CD4-positive, alpha-beta memory T cell (primary cell): Measurements from ENCODE around the gene C4A. TPM values are rescaled to one million over a fixed set of nuclear protein-coding genes. Genes with fewer than 3 reads are reported as not detected.
A peak's percentile ranks its signal among the peaks of the same experiment; 100 is the strongest.
"Not testable (repeated sequence)": the region's sequence is repeated elsewhere in the genome, so short reads cannot be mapped to it uniquely, and the experiment has no call there.

Experiments used
- CTCF ChIA-PET: fragments of 350-600 bp; sonication (Branson Sonifier 250); formaldehyde crosslinking; loops from one replicate; lab custom pipeline; 2021; ENCODE audit warnings: inconsistent platforms; ENCODE audit not compliant: partially characterized antibody; lab: Charles Lee
- POLR2A ChIA-PET: fragments of 350-600 bp; sonication (Branson Sonifier 250); formaldehyde crosslinking; loops from one replicate; lab custom pipeline; 2021; ENCODE audit not compliant: partially characterized antibody; lab: Charles Lee
- DNase-seq, 5 donors: peaks; one replicate each; pipeline versions ENCODE4 v3.0.0 to v3.0.0-alpha.2; 2020 to 2022; ENCODE audit warnings: mixed read lengths in 1 of 5
- H3K27ac ChIP-seq: one replicate; pipeline ENCODE4 v1.7.0; 2013; ENCODE audit warnings: low read depth, low read length
- H3K27me3 ChIP-seq: 2 replicates; pipeline ENCODE4 v1.7.0; 2013; ENCODE audit warnings: mild to moderate bottlenecking, low read length, moderate library complexity; ENCODE audit not compliant: insufficient read depth
- H3K36me3 ChIP-seq: 2 replicates; pipeline ENCODE4 v1.7.0; 2013; ENCODE audit warnings: mild to moderate bottlenecking, low read length, moderate library complexity; ENCODE audit not compliant: insufficient read depth
- H3K4me1 ChIP-seq: 2 replicates; pipeline ENCODE4 v1.7.0; 2013; ENCODE audit warnings: mild to moderate bottlenecking, low read length, moderate library complexity; ENCODE audit not compliant: insufficient read depth
- H3K4me3 ChIP-seq, 2 donors: one replicate each; pipeline ENCODE4 v1.7.0; 2013; ENCODE audit warnings: low read length in 2 of 2, mild to moderate bottlenecking in 1 of 2
- H3K9me3 ChIP-seq, 2 donors: one replicate each; pipeline ENCODE4 v1.7.0; 2013; ENCODE audit warnings: low read length in 2 of 2, control low read depth in 1 of 2; ENCODE audit not compliant: control insufficient read depth in 1 of 2
- H3K27ac Mint-ChIP-seq, 7 donors: one replicate each; pipeline ENCODE4 v1.8.0; 2020 to 2021; ENCODE audit warnings: mixed read lengths in 7 of 7, mild to moderate bottlenecking in 6 of 7, inconsistent platforms in 3 of 7, moderate library complexity in 3 of 7
- H3K27me3 Mint-ChIP-seq, 2 donors: one replicate each; pipeline ENCODE4 v1.8.0; 2020 to 2021; ENCODE audit warnings: mixed read lengths in 2 of 2
- H3K36me3 Mint-ChIP-seq, 2 donors: one replicate each; pipeline ENCODE4 v1.8.0; 2020 to 2021; ENCODE audit warnings: mixed read lengths in 2 of 2, inconsistent platforms in 1 of 2, mild to moderate bottlenecking in 1 of 2
- H3K4me1 Mint-ChIP-seq, 4 donors: one replicate each; pipeline ENCODE4 v1.8.0; 2020 to 2021; ENCODE audit warnings: mixed read lengths in 4 of 4, mild to moderate bottlenecking in 1 of 4
- H3K4me3 Mint-ChIP-seq, 8 donors: one replicate each; pipeline ENCODE4 v1.8.0; 2020 to 2021; ENCODE audit warnings: mixed read lengths in 8 of 8, mild to moderate bottlenecking in 7 of 8, moderate library complexity in 6 of 8, inconsistent platforms in 3 of 8
- H3K9me3 Mint-ChIP-seq, 8 donors: one replicate each; pipeline ENCODE4 v1.8.0; 2020 to 2021; ENCODE audit warnings: mixed read lengths in 8 of 8, mild to moderate bottlenecking in 5 of 8, inconsistent platforms in 3 of 8, moderate library complexity in 1 of 8
- intact Hi-C: fragments of 100-400 bp; cut with micrococcal nuclease; formaldehyde crosslinking; loops from one replicate; pipeline ENCODE4 v1.15.1; 2023
- microRNA-seq: library from miRNA; unstranded; fragments of <30 nt; microRNA quantifications from one replicate; pipeline ENCODE4 v1.2.0, GENCODE V29; 2021; ENCODE audit warnings: borderline replicate concordance, borderline number of aligned reads, borderline microRNAs expressed, mixed read lengths
- polyA plus RNA-seq, 2 donors: library from polyadenylated mRNA; unstranded; fragments of 300-500 nt; fragmentation: Illumina TruSeq; gene quantifications; one replicate each; pipeline ENCODE4 v1.2.3, GENCODE V29; 2021
- total RNA-seq, 2 experiments: library from RNA; stranded (reverse); gene quantifications; one replicate each; pipeline ENCODE4 v1.2.3, GENCODE V29; 2021

Gene C4A
- total and polyA plus RNA-seq, 4 experiments from 2014 or later: 0.17 to 9.8 (median 6.7) TPM; not detected in 1

DNA sequence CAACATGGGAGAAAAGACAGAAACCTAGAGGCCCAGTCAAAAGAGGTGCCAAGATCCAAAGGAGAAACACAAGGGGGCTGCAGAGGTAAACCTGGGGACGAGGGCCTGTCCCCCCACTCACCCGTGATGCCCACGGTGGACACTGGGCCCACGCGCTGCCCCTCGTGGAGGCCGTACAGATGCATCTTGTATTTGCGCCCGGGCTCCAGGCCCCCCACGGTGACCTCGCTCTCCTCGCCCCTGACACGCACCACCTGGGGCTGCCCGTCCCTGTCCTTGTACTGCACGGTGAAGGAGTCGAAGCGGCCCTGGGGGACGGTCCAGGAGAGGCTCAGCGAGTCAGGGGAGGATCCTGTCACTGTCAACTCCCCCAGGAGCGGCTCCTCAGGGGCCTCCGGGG is 67.3 kb downstream of the C4A start:
- H3K4me3 ChIP-seq, H3K4me3 Mint-ChIP-seq, H3K27me3 ChIP-seq, CTCF ChIA-PET, POLR2A ChIA-PET, H3K4me1 Mint-ChIP-seq, H3K36me3 Mint-ChIP-seq, H3K27ac ChIP-seq, H3K36me3 ChIP-seq, H3K27me3 Mint-ChIP-seq, H3K9me3 ChIP-seq, H3K9me3 Mint-ChIP-seq, DNase-seq: not testable (repeated sequence)
- peak overlapping the region in 1 of 7 donors; percentile 42 for H3K27ac Mint-ChIP-seq
- H3K4me1 ChIP-seq: peaks cover 10% of the 10 kb centered on the region
- intact Hi-C loops: loop anchor here (10.0 kb wide), 1 partner anchor 106 kb away; the partner anchor contains the start of genes PPT2 and PRRT1

GRCh38 chr6:32049736-32050135 is 67.9 kb downstream of the C4A start:
- H3K36me3 ChIP-seq, H3K27ac Mint-ChIP-seq, H3K27ac ChIP-seq, H3K27me3 Mint-ChIP-seq, H3K27me3 ChIP-seq, DNase-seq, H3K4me1 Mint-ChIP-seq, H3K36me3 Mint-ChIP-seq, H3K4me3 ChIP-seq, H3K9me3 ChIP-seq, CTCF ChIA-PET, H3K4me3 Mint-ChIP-seq, H3K9me3 Mint-ChIP-seq, POLR2A ChIA-PET: not testable (repeated sequence)
- intact Hi-C loops: loop anchor here (10.0 kb wide), 1 partner anchor 105 kb away; the partner anchor contains the start of genes PPT2 and PRRT1
- peaks cover 10% of the 10 kb centered on the region for H3K4me1 ChIP-seq

- Histone ChIP-seq H3K27ac (no peak overlapping the region), H3K4me3 (no peak overlapping the region), H3K36me3 (no peaks in the 10 kb centered on the region), H3K27me3 (no peaks in the 10 kb centered on the region), H3K4me1 (peaks cover 10% of the 10 kb centered on the region), H3K9me3 (no peaks in the 10 kb centered on the region)
- H3K9me3 Mint-ChIP-seq: no peaks in the 10 kb centered on the region
- peaks cover 0 to 5% of the 10 kb centered on the region in 2 donors for H3K27me3 Mint-ChIP-seq
- intact Hi-C loops: no loop called here
- DNase-seq: no peak
- no peaks in the 10 kb centered on the region for H3K36me3 Mint-ChIP-seq
- peaks cover 3 to 8% (median 5%) of the 10 kb centered on the region in 4 donors for H3K4me1 Mint-ChIP-seq
- CTCF ChIA-PET: no interaction called here
- H3K4me3 Mint-ChIP-seq: no peak overlapping the region
- POLR2A ChIA-PET: no interaction called here
- H3K27ac Mint-ChIP-seq: no peak overlapping the region
These were observed 68.7 kb downstream of the C4A start for GRCh38 chr6:32050562-32050961.

Small RNA genes lying within 50 kb of the gene (microRNA-seq; reads per million reads assigned to microRNA genes)
- not detected for gene MIR1236

Other genes starting within 250 kb of the C4A start
Only the 30 nearest of the 32 such genes appear.
- gene SAPCD1, start 219.4 kb upstream of the C4A start, total RNA-seq: 1 to 10 TPM; 2.7 to 3.7 TPM
- gene SAPCD1, start 219.4 kb upstream of the C4A start, polyA plus RNA-seq: under 1 TPM in 1 of 2 donors, not detected in 1; 0.89 TPM
- gene VWA7, start 204.7 kb upstream of the C4A start, total RNA-seq: 1 to 10 TPM; 1.0 to 1.7 TPM
- gene VWA7, start 204.7 kb upstream of the C4A start, polyA plus RNA-seq: 1 to 10 TPM in 1 of 2 donors, under 1 TPM in 1; 1.00 to 2.5 TPM
- 10 to 100 TPM; 39.6 to 46.8 TPM for gene VARS1, start 186.3 kb upstream of the C4A start, total RNA-seq
- 10 to 100 TPM; 43.4 to 45.9 TPM for gene VARS1, start 186.3 kb upstream of the C4A start, polyA plus RNA-seq
- 10 to 100 TPM; 30.0 to 34.6 TPM for gene LSM2, start 175.1 kb upstream of the C4A start, total RNA-seq
- gene LSM2, start 175.1 kb upstream of the C4A start, polyA plus RNA-seq: 10 to 100 TPM; 67.4 to 80.4 TPM
- 1 to 10 TPM; 8.2 to 8.3 TPM for gene HSPA1L, start 166.8 kb upstream of the C4A start, total RNA-seq
- gene HSPA1L, start 166.8 kb upstream of the C4A start, polyA plus RNA-seq: 1 to 10 TPM; 1.1 to 4.4 TPM
- gene HSPA1A, start 166.5 kb upstream of the C4A start, total RNA-seq: 10 to 100 TPM; 69.9 to 71.5 TPM
- gene HSPA1A, start 166.5 kb upstream of the C4A start, polyA plus RNA-seq: 10 to 100 TPM; 14.6 to 71.9 TPM
- gene HSPA1B, start 154.3 kb upstream of the C4A start, total RNA-seq: 10 to 100 TPM; 58.0 to 60.8 TPM
- gene HSPA1B, start 154.3 kb upstream of the C4A start, polyA plus RNA-seq: 1 to 10 TPM; 1.9 to 5.3 TPM
- 10 to 100 TPM; 19.6 to 21.1 TPM for gene NEU1, start 119.2 kb upstream of the C4A start, total RNA-seq
- 10 to 100 TPM; 22.5 to 23.4 TPM for gene NEU1, start 119.2 kb upstream of the C4A start, polyA plus RNA-seq
- gene SLC44A4, start 103.1 kb upstream of the C4A start, total RNA-seq: not detected
- under 1 TPM in 1 of 2 donors, not detected in 1; 0.11 TPM for gene SLC44A4, start 103.1 kb upstream of the C4A start, polyA plus RNA-seq
- gene EHMT2, start 84.4 kb upstream of the C4A start, total RNA-seq: 10 to 100 TPM; 79.1 to 82.1 TPM
- gene EHMT2, start 84.4 kb upstream of the C4A start, polyA plus RNA-seq: 10 to 100 TPM; 24.1 to 47.9 TPM
- 1 to 10 TPM; 2.4 to 2.5 TPM for gene ZBTB12, start 80.0 kb upstream of the C4A start, total RNA-seq
- gene ZBTB12, start 80.0 kb upstream of the C4A start, polyA plus RNA-seq: not detected
- 1 to 10 TPM; 2.1 to 3.2 TPM for gene C2, start 54.3 kb upstream of the C4A start, total RNA-seq
- not detected for gene C2, start 54.3 kb upstream of the C4A start, polyA plus RNA-seq
- under 1 TPM in 1 of 2 experiments, not detected in 1; 0.64 TPM for gene CFB, start 36.0 kb upstream of the C4A start, total RNA-seq
- not detected for gene CFB, start 36.0 kb upstream of the C4A start, polyA plus RNA-seq
- 10 to 100 TPM; 45.8 to 49.0 TPM for gene NELFE, start 23.1 kb upstream of the C4A start, total RNA-seq
- gene NELFE, start 23.1 kb upstream of the C4A start, polyA plus RNA-seq: 10 to 100 TPM; 67.0 to 78.5 TPM
- gene SKIC2, start 22.9 kb upstream of the C4A start, total RNA-seq: 100 to 1,000 TPM; 117 to 119 TPM
- gene SKIC2, start 22.9 kb upstream of the C4A start, polyA plus RNA-seq: 10 to 100 TPM; 21.8 to 23.0 TPM
- 10 to 100 TPM; 27.8 to 30.3 TPM for gene DXO, start 9.9 kb upstream of the C4A start, total RNA-seq
- 10 to 100 TPM; 10.8 to 11.7 TPM for gene DXO, start 9.9 kb upstream of the C4A start, polyA plus RNA-seq
- 1 to 10 TPM; 5.0 to 5.8 TPM for gene C4B, start 32.7 kb downstream of the C4A start, total RNA-seq
- under 1 TPM in 1 of 2 donors, not detected in 1; 0.36 TPM for gene C4B, start 32.7 kb downstream of the C4A start, polyA plus RNA-seq
- under 1 TPM; 0.39 to 0.61 TPM for gene CYP21A2, start 56.4 kb downstream of the C4A start, total RNA-seq
- not detected for gene CYP21A2, start 56.4 kb downstream of the C4A start, polyA plus RNA-seq
- 10 to 100 TPM; 16.5 to 22.4 TPM for gene TNXB, start 127.3 kb downstream of the C4A start, total RNA-seq
- under 1 TPM in 1 of 2 donors, not detected in 1; 0.31 TPM for gene TNXB, start 127.3 kb downstream of the C4A start, polyA plus RNA-seq
- 100 to 1,000 TPM; 151 to 154 TPM for gene ATF6B, start 146.2 kb downstream of the C4A start, total RNA-seq
- 10 to 100 TPM; 11.4 to 27.7 TPM for gene ATF6B, start 146.2 kb downstream of the C4A start, polyA plus RNA-seq
- gene FKBPL, start 148.2 kb downstream of the C4A start, total RNA-seq: 1 to 10 TPM; 2.2 to 2.8 TPM
- gene FKBPL, start 148.2 kb downstream of the C4A start, polyA plus RNA-seq: 1 to 10 TPM; 2.0 to 3.0 TPM
- gene PRRT1, start 169.9 kb downstream of the C4A start, total RNA-seq: 1 to 10 TPM; 1.5 to 1.9 TPM
- gene PRRT1, start 169.9 kb downstream of the C4A start, polyA plus RNA-seq: under 1 TPM in 1 of 2 donors, not detected in 1; 0.60 TPM
- gene PPT2, start 172.1 kb downstream of the C4A start, total RNA-seq: 10 to 100 TPM; 12.7 to 15.4 TPM
- 1 to 10 TPM; 3.8 TPM for gene PPT2, start 172.1 kb downstream of the C4A start, polyA plus RNA-seq
- 10 to 100 TPM; 16.6 TPM for gene EGFL8, start 182.5 kb downstream of the C4A start, total RNA-seq
- gene EGFL8, start 182.5 kb downstream of the C4A start, polyA plus RNA-seq: under 1 TPM in 1 of 2 donors, not detected in 1; 0.23 TPM
- 10 to 100 TPM; 32.2 to 32.8 TPM for gene AGPAT1, start 194.0 kb downstream of the C4A start, total RNA-seq
- 10 to 100 TPM; 15.3 to 16.4 TPM for gene AGPAT1, start 194.0 kb downstream of the C4A start, polyA plus RNA-seq
- 10 to 100 TPM; 44.2 to 47.7 TPM for gene RNF5, start 196.3 kb downstream of the C4A start, total RNA-seq
- gene RNF5, start 196.3 kb downstream of the C4A start, polyA plus RNA-seq: 100 to 1,000 TPM; 102 to 129 TPM
- 10 to 100 TPM; 74.8 to 77.3 TPM for gene AGER, start 202.2 kb downstream of the C4A start, total RNA-seq
- under 1 TPM in 1 of 2 donors, not detected in 1; 0.62 TPM for gene AGER, start 202.2 kb downstream of the C4A start, polyA plus RNA-seq
- gene PBX2, start 208.1 kb downstream of the C4A start, total RNA-seq: 100 to 1,000 TPM; 188 to 192 TPM
- 1 to 10 TPM in 1 of 2 donors, under 1 TPM in 1; 0.57 to 1.8 TPM for gene PBX2, start 208.1 kb downstream of the C4A start, polyA plus RNA-seq
- gene GPSM3, start 210.6 kb downstream of the C4A start, total RNA-seq: 100 to 1,000 TPM; 309 to 313 TPM
- gene GPSM3, start 210.6 kb downstream of the C4A start, polyA plus RNA-seq: 100 to 1,000 TPM; 110 to 165 TPM
- gene NOTCH4, start 242.0 kb downstream of the C4A start, total RNA-seq: 1 to 10 TPM in 1 of 2 experiments, under 1 TPM in 1; 0.35 to 1.2 TPM
- under 1 TPM in 1 of 2 donors, not detected in 1; 0.70 TPM for gene NOTCH4, start 242.0 kb downstream of the C4A start, polyA plus RNA-seq